Testis (tissue), 2 donors: ENCODE data around the gene RXRA.

Source experiments
- POLR2A ChIP-seq: fragments of 450-650 bp; IDR thresholded peaks from one replicate; pipeline ENCODE4 v1.6.1; 2017; ENCODE audit warnings: antibody characterized with exemption, mild to moderate bottlenecking, moderate library complexity
- TF ChIP-seq, protein P1 (sequence below), 3 experiments: fragments of 450-650 bp in 2 of 3; fragments of 200-600 bp in 1 of 3; sonication (generic) in 1 of 3; IDR thresholded peaks; one replicate each; pipeline ENCODE4 v1.5.1; 2016 to 2019; ENCODE audit warnings: antibody characterized with exemption in 3 of 3, mild to moderate bottlenecking in 2 of 3, moderate library complexity in 1 of 3

DNA sequence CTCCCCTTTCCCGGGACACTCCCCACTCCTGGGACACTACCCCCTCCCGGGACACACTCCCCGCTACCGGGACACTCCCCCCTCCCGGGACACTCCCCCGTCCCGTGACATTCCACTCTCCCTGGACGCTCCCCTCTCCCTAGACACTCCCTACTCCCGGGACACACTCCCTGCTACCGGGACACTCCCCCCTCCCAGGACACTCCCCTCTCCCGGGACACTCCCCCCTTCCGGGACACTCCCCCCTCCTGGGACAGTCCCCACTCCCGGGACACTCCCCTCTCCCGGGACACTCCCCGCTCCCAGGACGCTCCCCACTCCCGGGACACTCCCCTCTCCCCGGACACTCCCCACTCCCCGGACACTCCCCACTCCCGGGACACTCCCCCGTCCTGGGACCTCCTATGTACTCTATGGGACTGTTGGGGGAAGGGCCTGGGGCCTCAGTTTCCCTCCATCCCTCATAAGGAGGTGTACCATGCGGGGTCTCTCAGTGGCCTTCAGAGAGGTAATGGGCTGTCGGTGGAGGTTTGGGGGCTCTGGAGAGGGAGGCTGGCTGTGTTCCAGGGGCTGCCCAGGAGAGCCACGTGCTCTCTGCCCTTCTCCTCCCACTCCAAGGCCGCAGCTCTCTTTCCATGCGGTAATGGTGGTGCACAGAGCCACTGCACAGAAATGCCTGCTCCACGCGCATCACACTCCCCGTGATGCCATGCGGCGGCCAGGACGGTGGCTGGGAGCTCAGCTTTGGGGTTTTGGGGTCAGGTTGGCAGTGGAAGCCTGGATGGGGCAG lies 96.2 kb downstream of the RXRA start:
- no peak for TF ChIP-seq POLR2A
- TF ChIP-seq, protein P1, sequence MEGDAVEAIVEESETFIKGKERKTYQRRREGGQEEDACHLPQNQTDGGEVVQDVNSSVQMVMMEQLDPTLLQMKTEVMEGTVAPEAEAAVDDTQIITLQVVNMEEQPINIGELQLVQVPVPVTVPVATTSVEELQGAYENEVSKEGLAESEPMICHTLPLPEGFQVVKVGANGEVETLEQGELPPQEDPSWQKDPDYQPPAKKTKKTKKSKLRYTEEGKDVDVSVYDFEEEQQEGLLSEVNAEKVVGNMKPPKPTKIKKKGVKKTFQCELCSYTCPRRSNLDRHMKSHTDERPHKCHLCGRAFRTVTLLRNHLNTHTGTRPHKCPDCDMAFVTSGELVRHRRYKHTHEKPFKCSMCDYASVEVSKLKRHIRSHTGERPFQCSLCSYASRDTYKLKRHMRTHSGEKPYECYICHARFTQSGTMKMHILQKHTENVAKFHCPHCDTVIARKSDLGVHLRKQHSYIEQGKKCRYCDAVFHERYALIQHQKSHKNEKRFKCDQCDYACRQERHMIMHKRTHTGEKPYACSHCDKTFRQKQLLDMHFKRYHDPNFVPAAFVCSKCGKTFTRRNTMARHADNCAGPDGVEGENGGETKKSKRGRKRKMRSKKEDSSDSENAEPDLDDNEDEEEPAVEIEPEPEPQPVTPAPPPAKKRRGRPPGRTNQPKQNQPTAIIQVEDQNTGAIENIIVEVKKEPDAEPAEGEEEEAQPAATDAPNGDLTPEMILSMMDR (IDR thresholded peaks at IDR 0.05) = no peak
